ENCODE measurements around the gene IREB2.

The IREB2 gene

DNA sequence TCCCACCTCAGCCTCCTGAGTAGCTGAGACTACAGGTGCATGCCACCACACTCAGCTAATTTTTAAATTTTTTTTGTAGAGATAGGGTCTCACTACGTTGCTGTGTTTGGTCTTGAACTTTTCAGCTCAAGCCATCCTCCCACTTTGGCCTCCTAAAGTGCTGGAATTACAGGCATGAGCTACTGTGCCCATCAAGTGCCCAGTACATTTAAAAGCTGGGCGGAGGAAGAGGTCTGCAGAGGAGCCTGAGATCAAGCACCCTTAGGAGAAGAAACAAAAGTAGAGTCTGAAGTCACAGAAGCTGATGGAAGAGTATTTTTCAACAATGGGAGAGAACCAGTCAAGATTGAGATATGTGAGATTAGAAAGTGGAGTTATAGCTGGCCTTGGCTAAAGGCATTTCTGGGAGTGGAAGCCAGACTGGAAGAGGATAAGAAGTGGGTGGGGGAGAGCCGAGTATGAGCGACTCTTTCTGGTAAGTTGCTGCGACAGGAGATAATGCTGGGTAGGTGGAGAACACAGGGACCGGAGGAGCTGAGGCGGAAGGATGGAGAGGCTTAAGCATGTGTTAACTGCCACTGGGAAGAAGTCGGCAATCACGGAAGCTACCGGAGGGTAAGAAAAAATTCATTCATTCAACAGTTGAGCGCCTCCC is 782 bp upstream of the IREB2 start:
- no peak for DNase-seq (ENCODE audit: low spot score)

DNA sequence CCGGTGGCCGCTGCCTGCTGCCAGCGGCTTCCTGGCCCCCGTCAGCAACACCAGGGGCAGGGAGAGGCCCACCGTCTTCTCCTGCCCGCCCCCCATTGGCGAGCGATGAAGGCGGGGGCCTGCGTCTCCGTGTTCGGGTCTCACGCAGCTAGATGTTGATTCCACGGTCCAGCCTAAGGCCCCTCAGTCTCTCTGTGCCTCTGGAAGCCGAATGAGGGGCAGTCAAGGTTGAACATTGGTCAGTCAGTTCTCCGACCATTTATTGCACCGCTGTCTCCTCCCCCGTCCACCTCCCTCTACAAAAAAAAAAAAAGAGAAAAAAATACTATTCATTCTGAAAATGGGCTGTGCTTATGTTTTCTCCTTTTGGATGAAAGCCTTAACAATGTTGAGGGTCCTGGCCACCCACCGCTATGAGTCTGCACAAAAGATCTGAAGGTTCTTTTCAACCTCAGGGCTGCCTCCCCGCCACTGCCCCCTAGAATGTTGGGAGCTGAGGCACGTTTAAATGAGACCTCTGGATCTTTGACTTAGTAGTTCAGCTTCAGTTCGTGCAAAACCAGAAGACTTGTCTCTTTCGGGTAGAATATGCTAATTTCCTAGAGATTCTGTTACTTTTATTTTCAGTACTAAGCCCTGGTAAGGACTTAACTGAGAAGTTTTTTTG is 736 bp downstream of the IREB2 start:
- peak; percentile 42 for DNase-seq (ENCODE audit: low spot score)

DNA sequence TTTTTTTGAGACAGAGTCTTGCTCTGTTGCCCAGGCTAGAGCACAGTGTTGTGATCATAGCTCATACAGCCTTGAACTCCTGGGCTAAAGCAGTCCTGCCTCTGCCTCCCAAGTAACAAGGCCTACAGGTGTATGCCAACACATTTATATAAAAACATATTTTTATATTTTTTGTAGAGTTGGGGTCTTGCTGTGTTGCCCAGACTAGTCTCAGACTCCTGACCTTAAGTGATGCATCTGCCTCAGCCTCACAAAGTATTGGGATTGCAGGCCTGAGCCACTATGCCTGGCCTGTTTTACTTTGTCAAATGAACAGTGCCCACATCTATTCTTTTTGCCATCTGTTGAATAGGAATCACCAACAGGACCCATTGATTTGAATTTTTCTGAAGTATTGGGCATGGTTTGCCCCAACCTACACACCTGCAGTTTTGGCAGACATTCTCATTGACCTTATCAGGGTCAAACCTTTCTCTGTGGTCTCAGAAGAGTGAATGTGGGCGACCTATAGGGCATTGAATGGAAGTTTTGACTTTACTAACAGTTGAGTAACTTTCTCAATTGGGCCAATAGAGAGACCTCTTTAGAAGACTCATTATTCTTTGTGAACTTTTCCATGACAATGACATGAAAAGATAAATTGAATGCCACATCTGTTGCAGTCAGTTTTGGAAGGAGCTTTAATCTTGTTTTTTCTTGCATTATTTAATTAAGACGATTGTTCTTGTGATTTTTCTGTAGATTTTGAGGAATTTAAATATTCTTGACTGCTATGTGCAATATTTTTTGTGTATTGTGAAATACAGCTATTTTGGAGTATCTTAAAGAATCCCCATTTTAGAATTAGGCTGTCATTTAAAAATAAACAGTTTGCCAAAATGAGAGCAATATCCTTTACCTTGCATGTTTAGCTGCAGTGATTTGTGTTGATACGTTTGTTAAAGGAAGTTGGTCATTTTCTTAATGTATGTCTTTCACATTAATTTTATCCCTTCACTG is 2.7 kb downstream of the IREB2 start:
- DNase-seq (ENCODE audit: low spot score), result no peak

DNA sequence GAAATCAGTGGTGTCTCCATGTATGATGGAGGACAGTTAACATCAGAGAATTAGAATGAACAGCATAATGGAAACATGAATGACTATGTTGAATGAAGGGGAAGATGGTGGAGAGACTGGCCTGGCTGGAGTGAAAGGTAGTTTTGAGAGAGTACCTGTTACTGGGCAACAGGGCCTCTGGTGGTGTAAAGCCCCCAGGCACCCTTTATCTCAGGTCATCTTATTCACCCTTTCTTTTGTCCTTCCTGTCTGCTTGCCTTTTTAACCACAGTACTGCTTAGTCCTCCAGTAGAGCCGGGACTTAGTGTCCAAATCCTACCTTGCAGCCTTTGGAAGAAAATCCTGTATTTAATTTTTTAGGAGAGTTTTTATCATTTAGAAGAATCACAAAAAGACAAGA is 6.2 kb downstream of the IREB2 start:
- DNase-seq (ENCODE audit: low spot score), result no peak

DNA sequence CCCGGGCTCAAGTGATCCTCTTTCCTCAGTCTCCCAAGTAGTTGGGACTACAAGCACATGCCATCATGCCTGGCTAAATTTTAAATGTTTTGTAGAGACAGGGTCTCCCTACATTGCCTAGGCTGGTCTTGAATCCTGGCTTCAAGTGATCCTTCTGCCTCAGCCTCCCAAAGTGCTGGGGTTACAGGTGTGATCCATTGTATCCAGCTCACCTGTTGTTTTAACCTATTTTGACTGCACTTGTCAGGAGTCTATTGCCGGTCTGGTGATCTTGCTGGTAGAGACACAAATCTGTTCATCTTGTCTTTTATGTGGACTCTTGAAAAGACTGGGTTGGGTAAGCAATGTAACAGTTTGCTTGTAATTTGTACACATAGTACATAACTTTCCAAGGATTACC is 7.9 kb downstream of the IREB2 start:
- no peak for DNase-seq (ENCODE audit: low spot score)

DNA sequence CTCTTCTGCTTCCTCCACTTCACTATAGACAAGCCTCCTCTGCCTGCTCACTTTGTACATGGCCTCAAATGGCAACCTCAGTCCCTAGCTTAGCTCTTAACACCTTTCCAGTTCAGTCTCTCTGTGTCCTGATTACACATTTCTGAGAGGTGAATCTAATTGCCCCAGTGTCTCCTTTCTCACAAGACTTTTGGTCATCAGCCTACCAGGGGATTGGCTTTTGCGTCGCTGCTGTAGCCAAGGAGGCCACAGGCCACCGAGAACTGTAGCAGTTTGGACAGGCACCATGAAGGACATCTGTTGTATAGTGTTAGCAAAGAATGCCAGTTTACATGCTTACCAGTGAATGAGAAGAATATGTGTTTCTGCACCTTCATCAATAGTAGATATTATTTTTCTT is 8.5 kb downstream of the IREB2 start:
- DNase-seq (ENCODE audit: low spot score), result no peak

DNA sequence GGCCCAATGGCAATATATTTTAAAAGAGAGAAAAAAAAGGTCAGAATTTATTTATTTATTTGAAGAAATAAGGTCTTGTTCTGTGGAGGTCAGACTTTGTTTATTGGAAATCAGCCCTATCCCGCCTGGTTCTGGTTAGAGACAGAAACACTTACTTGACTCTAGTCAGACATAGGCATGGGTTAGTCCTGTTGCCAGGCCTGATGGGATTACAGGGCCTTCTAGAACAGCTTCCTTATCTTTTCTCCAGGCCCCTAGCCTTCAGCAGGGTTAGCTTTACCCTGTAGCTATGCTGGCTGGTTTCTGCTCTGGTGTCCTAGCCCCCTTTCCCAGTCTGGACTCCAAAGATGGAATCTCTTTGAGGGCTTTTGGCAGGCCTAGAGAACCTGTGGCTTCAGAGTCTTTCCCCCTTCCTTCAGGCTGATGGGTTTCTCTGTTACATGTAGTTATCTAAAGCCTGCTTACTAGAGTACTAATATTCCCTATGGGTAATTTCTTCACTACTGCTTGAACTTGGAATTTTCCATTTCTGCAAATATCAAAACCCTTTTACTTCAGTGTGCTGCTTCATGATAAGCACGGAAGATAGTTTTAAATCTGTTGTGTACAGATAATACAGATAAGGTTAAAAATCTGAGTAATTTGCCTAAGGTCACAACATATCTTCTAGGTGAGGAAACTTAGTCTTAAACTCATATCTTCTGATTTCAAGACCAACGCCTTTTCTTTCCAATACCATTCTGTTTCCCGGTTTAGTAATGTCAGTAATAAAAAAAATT is 10.6 kb downstream of the IREB2 start:
- no peak for DNase-seq (ENCODE audit: low spot score)

DNA sequence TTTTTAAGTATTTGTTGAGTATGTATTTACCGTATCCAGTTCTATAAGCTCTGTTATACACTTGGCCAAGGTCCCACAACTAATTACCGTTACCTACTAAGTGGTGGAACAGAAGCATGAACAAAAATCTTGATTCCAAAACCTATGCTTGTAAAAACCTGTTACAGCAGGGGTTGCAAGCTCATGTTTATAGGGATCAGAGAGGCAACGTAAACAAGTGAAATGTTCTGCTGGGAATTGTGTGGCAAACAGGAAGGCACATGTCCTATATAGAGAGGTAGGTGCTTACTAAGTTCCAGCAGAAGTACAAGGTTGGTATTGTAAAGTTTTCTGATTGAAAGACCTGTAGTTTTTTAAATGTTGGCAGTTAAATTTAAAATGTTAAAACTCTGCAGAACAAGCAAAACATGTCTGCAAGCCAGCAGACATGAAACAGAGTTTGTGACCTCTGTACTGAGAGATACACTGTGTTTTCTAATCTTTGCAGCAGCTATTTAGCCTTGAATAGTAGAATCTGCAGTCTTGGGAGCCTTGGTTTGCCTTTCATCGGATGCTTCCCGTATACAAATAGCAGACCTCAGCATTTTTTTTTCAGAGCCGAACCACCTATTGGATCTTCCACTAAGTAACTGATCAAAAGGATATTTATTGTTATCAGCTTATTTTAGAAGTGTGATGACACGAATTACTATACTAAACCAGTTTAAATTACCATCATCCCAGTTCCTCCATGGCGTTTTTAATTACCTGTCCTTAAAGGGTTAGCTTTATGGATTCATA is 11.4 kb downstream of the IREB2 start:
- no peak for DNase-seq (ENCODE audit: low spot score)

DNA sequence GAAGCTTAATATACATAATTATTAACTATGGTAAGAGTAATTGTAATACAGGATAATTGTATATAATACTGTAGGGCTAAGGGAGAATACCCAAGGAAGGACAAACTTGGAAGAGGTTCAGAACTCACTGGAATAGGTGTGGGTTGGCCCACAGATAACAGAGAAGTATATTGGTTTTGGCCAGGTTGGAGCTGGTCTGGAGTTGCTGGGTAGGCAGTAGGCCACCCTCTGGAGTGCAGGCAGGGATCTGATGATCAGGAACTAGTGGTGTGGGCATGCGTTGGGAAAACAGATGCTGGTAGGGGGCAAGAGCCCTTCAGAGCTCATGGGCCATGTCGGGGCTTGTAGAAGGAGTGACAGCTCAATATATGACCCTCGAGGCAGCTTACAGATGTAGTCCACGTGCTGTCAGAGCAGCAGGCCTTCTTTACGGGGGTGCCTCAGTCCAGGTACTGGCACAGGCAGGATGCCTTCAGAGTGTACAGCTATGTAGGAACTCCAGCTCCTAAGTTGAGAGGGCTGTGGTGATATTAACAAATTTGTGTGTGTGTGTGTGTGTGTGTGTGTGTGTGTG is 12.4 kb downstream of the IREB2 start:
- no peak for DNase-seq (ENCODE audit: low spot score)

DNA sequence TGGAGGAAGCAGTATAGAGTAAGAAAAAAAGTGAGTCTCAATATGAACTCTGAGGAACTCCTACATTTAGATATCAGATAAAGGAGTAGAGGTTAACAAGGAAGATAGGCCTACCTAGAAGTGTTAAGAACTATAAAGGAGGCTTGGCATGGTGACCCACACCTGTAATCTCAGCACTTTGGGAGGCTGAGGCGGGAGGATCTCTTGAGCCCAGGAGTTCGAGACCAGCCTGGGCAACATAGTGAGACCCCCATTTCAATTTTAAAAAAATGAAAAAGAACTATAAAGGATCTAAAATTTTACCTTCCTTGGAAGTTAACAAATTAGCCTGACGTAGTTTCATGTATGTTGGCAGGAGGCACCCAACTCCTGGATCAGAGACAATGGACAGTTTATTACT is 14.5 kb downstream of the IREB2 start:
- DNase-seq (ENCODE audit: low spot score), result no peak

DNA sequence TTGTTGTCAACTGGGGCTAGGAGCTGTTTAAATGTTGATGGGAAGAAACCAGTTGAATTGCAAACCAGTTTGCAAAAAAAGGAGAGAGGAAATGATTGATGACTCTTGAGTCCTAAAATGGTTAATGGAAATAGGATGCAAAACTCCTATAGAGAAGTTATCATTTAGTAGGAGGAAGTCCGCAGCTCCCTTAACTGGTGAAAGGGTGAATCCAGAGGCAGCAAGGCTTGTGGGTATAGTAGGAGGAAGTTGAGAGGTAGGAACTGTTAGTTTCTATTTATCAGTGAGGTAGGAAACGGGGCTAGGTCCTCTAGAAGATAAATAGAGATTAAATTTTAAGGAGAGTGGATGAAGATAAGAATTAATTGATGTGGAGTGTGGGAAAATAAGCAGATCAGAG is 15.4 kb downstream of the IREB2 start:
- no peak for DNase-seq (ENCODE audit: low spot score)

DNA sequence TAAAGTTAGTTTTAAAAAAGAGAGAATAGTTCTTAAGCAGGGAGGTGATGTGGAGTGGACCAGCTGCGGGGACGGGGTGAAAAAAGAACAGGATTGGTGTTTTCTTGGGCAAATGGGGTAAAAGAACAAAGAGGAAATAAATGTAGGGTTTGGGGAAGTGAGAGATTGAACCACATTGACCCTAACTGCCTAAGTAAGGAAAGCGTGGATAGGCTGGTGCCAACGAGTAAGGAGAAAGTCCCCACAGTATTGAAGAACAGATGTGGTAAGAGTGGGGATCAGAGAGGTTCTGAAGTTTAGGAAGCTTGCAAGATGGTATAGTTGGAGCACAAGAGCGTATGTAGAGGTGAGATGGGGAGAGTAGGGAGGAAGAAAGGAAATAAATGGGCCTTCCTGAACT is 17.0 kb downstream of the IREB2 start:
- peak; percentile 8 for DNase-seq (ENCODE audit: low spot score)

DNA sequence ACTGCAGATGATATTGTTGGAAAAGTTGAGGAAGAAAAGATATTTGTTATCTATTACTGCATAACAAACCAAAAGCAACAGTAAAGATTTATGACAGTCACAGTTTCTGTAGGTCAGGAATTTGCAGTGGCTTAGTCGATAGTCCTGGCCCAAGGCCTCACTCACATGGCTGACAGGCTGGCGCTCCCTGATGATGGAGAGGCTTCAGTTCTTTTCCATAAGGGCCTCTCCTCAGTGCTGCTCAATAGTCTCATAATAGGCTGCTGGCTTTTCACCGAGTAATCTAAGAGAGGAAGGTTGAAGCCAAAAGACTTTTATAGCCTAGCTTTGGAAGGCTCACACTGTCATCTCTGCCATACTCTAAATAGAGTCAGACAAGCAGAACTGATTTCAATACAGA is 17.7 kb downstream of the IREB2 start:
- DNase-seq (ENCODE audit: low spot score), result no peak

DNA sequence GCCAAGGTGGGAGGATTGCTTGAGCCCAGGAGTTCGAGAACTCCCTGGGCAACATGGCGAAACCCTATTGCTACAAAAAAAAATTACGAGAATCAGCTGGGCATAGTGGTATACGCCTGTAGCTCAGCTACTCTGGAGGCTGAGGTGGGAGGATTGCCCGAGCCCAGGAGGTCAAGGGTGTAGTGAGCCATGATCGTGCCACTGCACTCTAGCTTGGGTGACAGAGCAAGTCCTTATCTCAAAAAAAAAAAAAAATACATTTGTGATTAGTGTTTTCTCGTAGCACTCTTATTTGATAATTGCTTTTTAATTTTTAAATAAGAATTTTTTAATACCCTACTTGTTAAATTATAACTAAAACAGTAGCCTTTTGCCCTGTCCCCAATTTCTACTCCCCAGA is 18.4 kb downstream of the IREB2 start:
- no peak for DNase-seq (ENCODE audit: low spot score)

DNA sequence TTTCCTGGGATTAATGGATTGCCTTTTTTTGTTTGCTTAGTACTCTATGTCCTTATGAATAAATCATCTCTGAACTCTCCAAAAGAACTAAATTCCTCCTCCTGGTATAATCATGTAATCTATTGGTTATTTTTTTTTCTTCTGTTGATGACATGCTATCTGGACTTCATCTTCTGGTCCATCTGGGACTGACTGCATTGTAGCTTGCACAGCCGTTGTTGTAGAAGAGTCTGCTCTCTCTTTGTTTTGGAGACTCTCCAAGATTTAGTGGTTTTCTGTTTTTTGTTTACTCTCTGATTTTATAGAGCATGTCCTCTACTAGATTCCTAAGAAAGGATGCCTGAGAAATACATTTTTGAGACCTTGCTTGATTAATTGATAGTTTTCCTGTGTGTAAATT is 19.1 kb downstream of the IREB2 start:
- no peak for DNase-seq (ENCODE audit: low spot score)

DNA sequence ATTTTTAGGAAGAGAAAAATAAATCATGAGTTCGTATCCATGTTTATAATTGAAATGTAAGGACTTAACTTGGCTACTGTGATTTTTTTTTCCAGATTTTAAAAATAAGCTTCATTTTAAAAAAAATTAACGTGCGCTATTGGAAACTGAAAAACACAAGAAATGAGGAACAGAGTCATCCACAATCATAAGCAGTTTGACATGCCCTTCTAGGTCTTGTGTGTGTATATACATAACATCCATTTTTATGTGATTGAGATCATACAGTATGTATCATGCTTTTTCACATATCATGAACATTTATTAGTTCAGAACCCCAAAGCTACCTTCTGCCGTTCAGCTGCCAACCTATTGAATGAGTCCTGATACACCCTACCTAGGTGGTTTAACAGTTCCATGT is 22.7 kb downstream of the IREB2 start:
- DNase-seq (ENCODE audit: low spot score), result no peak

DNA sequence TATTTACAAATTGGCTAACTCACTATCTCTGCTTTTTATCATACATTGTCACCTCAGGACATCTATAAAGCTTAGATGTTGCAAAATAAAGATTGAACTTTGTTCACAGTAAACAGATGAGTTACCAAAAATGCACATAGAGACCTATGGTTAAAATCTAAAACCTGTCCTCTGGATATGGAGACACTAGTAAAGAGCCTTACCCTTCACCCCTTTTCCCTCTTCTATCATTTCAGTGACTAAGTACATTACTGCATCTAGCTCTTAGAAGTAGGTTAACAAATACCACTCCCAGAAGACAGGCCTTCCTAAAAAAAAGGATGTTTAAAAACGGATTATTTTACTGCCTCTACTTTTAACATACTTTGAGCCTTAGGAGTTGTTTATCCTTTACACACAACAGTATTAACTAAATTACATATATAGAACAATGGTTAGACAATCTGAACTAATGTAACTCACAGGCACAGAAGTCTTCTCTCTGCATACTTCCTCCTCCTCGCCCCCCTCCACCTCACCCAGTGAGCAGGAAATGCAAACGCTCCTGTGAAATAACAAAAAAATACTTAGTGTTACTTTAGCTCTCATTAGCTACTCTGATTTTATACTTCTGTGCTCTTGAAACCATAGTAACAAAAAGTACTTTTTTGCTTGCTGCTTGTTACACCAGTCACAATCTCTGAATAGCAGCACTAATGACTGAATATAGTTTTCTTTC is 23.3 kb downstream of the IREB2 start:
- DNase-seq (ENCODE audit: low spot score), result no peak

DNA sequence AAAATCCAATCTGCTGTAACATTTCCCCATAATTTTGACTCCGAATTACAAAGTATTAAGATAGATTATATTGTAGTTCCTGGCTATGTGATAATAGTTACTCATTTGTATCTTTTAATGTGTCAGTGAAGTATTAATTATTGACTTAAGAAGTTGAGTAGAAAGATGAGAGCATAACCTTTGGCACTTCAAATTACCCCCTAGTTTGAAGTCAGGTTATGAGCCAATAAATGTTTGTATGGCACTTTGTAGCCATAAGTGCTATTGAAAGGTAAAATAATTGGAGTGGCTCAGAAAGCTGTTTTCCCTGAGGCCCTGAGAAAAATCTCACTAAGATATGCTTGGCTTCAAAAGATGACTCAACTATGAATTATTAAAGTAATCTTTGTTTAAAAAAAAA is 31.0 kb downstream of the IREB2 start:
- no peak for DNase-seq (ENCODE audit: low spot score)

DNA sequence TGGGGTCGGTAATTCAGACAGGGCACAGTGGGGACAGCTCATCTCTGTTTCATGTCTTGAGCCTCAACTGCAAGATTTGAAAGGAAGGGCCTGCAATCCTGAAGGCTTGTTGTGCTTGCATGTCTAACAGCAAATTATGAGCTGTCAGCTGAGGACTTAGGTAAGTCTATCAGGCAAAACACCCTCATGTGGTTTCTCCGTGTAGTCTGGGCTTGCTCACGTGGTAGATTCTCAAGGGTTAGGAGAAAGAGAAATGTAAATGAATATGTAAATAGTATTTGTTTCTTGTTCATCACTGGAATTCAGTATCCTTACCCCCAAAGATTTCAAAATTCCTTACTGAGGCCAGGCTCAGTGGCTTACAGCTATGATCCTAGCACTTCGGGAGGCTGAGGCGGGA is 39.3 kb downstream of the IREB2 start:
- DNase-seq (ENCODE audit: low spot score), result no peak

DNA sequence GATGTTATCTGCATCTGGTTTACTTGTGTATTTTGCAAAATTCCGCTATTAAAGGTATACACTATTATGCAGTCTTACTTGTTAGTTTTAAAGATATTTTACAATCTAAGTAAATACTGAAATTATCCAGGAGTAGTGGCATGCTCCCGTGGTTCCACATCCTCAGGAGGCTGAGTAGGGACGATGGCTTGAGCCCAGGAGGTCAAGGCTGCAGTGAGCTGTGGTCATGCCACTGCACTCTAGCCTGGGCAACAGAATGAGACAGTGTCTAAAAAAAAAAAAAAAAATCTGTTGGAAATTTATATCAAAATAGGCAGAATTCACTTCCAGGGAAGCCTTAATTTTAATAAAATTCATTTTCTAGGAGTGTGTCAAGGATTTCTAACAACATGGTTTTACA is 41.6 kb downstream of the IREB2 start:
- no peak for DNase-seq (ENCODE audit: low spot score)

All from putamen (tissue), 1 donor.